ENCODE measurements around the gene MAMSTR.

DNA sequence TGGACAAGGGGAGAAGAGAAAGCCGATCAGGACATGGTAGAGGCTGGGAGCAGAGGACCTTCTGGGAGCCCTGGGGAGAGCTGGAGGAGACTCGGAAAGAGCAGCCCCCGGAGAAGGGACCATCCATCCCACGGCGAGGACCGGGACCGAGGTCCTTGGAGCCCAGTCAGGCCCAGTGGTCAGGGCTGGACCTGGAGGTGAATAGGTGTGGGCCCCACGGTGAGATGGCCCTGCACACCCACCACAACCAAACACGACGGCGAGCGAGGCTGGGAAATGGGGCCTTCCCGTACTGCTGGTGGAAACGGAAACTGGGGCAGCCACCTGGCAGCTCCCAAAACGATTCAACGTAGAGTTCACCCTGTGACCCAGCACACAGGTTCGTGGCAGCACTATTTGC, 43.0 kb downstream of the MAMSTR start:
- no peak for TF ChIP-seq POLR2AphosphoS5 (IDR thresholded peaks at IDR 0.05; ENCODE audit: low read depth, low read length)
- no peak for TF ChIP-seq FOXP2 (optimal IDR thresholded peaks at IDR 0.05; ENCODE audit: borderline replicate concordance, extremely low read depth, extremely low read length, insufficient read depth)
- TF ChIP-seq SIN3A (IDR thresholded peaks at IDR 0.05; ENCODE audit: borderline replicate concordance, insufficient read depth, low read length), result no peak

Measured in PFSK-1 (cell line).